ENCODE measurements around the gene KDM5C. TPM values are rescaled to one million over a fixed set of nuclear protein-coding genes. Genes with fewer than 3 reads are reported as not detected.
"Not testable (repeated sequence)": the region's sequence is repeated elsewhere in the genome, so short reads cannot be mapped to it uniquely, and the experiment has no call there.

The KDM5C gene
- total RNA-seq, 1 experiment from 2014 or later, result 89.8 TPM

- Histone ChIP-seq H3K9me3 (ENCODE audit: low read length) (no peaks in the 10 kb centered on the region), H4K20me1 (ENCODE audit: low read length) (no peaks in the 10 kb centered on the region), H3K4me1 (ENCODE audit: insufficient read depth, low read length) (no peaks in the 10 kb centered on the region), H3K4me2 (ENCODE audit: low read length) (no peak overlapping the region), H3K4me3 (ENCODE audit: low read length) (no peak overlapping the region), H3K79me2 (ENCODE audit: low read length) (no peaks in the 10 kb centered on the region), H3K27me3 (ENCODE audit: low read length) (no peaks in the 10 kb centered on the region), H3K27ac (ENCODE audit: low read length) (no peak overlapping the region), H3F3A (ENCODE audit: low read length, unreplicated experiment) (no peaks in the 10 kb centered on the region), H2AFZ (ENCODE audit: low read length) (no peak overlapping the region), H3K9ac (ENCODE audit: low read length) (no peak overlapping the region), H3K36me3 (ENCODE audit: low read depth, low read length) (no peaks in the 10 kb centered on the region), H3K9me2 (replicated peaks; ENCODE audit: low read length) (no peaks in the 10 kb centered on the region)
- BruUV-seq (replicated peaks), result no TSS peak
- ChIA-PET CTCF (no interaction called here), POLR2A (ENCODE audit: unreplicated experiment) (no interaction called here)
- ATAC-seq (no peak), DNase-seq (no peak)
- intact Hi-C loops (cut with micrococcal nuclease), result no loop called here
- TF ChIP-seq EZH2phosphoT487 (IDR thresholded peaks at IDR 0.05; ENCODE audit: borderline replicate concordance, low read length), result no peak
- TF ChIP-seq EZH2 (IDR thresholded peaks at IDR 0.05; ENCODE audit: low read length, unreplicated experiment), result no peak
- TF ChIP-seq, protein P1, sequence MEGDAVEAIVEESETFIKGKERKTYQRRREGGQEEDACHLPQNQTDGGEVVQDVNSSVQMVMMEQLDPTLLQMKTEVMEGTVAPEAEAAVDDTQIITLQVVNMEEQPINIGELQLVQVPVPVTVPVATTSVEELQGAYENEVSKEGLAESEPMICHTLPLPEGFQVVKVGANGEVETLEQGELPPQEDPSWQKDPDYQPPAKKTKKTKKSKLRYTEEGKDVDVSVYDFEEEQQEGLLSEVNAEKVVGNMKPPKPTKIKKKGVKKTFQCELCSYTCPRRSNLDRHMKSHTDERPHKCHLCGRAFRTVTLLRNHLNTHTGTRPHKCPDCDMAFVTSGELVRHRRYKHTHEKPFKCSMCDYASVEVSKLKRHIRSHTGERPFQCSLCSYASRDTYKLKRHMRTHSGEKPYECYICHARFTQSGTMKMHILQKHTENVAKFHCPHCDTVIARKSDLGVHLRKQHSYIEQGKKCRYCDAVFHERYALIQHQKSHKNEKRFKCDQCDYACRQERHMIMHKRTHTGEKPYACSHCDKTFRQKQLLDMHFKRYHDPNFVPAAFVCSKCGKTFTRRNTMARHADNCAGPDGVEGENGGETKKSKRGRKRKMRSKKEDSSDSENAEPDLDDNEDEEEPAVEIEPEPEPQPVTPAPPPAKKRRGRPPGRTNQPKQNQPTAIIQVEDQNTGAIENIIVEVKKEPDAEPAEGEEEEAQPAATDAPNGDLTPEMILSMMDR (conservative IDR thresholded peaks at IDR 0.05; ENCODE audit: low read depth, low read length), result no peak
Observed at GRCh38 chrX:53166103-53166502, 58.9 kb downstream of the KDM5C start.

DNA sequence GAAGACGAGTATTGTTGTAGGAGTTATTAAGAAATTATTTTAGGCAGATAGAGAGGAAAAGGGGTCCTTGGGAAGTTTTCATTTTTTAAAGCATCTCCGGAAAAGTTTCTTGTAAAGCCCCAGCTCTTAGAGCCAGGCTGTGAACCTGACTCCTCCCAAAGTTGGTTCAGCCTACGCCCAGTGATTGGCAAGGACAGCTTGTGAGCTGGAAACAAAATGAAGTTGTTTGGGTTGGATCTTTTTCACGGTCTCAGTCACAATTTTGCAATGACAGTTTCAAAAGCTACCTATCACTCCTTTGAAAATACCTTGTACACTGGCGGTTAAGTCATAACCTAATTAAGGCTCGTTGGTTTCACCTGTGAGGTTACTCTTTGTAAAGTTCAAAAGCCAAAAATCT, 60.4 kb downstream of the KDM5C start:
- H3K27me3 ChIP-seq (ENCODE audit: low read length); H3F3A ChIP-seq (ENCODE audit: low read length, unreplicated experiment); H3K27ac ChIP-seq (ENCODE audit: low read length); H3K79me2 ChIP-seq (ENCODE audit: low read length); POLR2A ChIA-PET (ENCODE audit: unreplicated experiment); CTCF ChIA-PET; DNase-seq; H4K20me1 ChIP-seq (ENCODE audit: low read length); H3K4me2 ChIP-seq (ENCODE audit: low read length); intact Hi-C loops (cut with micrococcal nuclease); H3K9ac ChIP-seq (ENCODE audit: low read length); H3K4me3 ChIP-seq (ENCODE audit: low read length); BruUV-seq (replicated peaks); H3K4me1 ChIP-seq (ENCODE audit: insufficient read depth, low read length); H3K9me2 ChIP-seq (replicated peaks; ENCODE audit: low read length); H3K36me3 ChIP-seq (ENCODE audit: low read depth, low read length); H2AFZ ChIP-seq (ENCODE audit: low read length); ATAC-seq; H3K9me3 ChIP-seq (ENCODE audit: low read length): not testable (repeated sequence)

GRCh38 chrX:53163436-53163835, 61.6 kb downstream of the KDM5C start:
- Histone ChIP-seq H3K4me1 (ENCODE audit: insufficient read depth, low read length) (no peaks in the 10 kb centered on the region), H3K9me3 (ENCODE audit: low read length) (no peaks in the 10 kb centered on the region), H3K79me2 (ENCODE audit: low read length) (no peaks in the 10 kb centered on the region), H2AFZ (ENCODE audit: low read length) (no peak overlapping the region), H3K27ac (ENCODE audit: low read length) (no peak overlapping the region), H4K20me1 (ENCODE audit: low read length) (no peaks in the 10 kb centered on the region), H3K36me3 (ENCODE audit: low read depth, low read length) (no peaks in the 10 kb centered on the region), H3K4me2 (ENCODE audit: low read length) (no peak overlapping the region), H3K9me2 (replicated peaks; ENCODE audit: low read length) (no peaks in the 10 kb centered on the region), H3F3A (ENCODE audit: low read length, unreplicated experiment) (no peaks in the 10 kb centered on the region), H3K27me3 (ENCODE audit: low read length) (no peaks in the 10 kb centered on the region), H3K4me3 (ENCODE audit: low read length) (no peak overlapping the region), H3K9ac (ENCODE audit: low read length) (no peak overlapping the region)
- no TSS peak for BruUV-seq (replicated peaks)
- DNase-seq, result no peak
- CTCF ChIA-PET, result no interaction called here
- ATAC-seq, result no peak
- TF ChIP-seq EZH2phosphoT487 (IDR thresholded peaks at IDR 0.05; ENCODE audit: borderline replicate concordance, low read length) (no peak), EZH2 (IDR thresholded peaks at IDR 0.05; ENCODE audit: low read length, unreplicated experiment) (no peak)
- TF ChIP-seq, protein P1 (conservative IDR thresholded peaks at IDR 0.05; ENCODE audit: low read depth, low read length), result no peak
- POLR2A ChIA-PET (ENCODE audit: unreplicated experiment), result no interaction called here
- intact Hi-C loops (cut with micrococcal nuclease), result no loop called here

All from PC-3 (cell line).